HPDE6-E6E7 (cell line): Measurements from ENCODE around the gene GRB2.
A peak's percentile ranks its signal among the peaks of the same experiment; 100 is the strongest.
"Not testable (repeated sequence)": the region's sequence is repeated elsewhere in the genome, so short reads cannot be mapped to it uniquely, and the experiment has no call there.

Experiments used
- DNase-seq: peaks from one replicate; pipeline ENCODE4 v3.0.0; 2011; ENCODE audit warnings: missing footprints; ENCODE audit errors: extremely low spot score

Gene GRB2

GRCh38 chr17:75387771-75388170 lies 17.7 kb downstream of the GRB2 start:
- DNase-seq, result no peak

GRCh38 chr17:75386430-75386829 lies 19.0 kb downstream of the GRB2 start:
- no peak for DNase-seq

GRCh38 chr17:75384751-75385150 lies 20.7 kb downstream of the GRB2 start:
- no peak for DNase-seq

GRCh38 chr17:75383842-75384195 lies 21.7 kb downstream of the GRB2 start:
- DNase-seq, result no peak

- DNase-seq, result no peak
Observed at GRCh38 chr17:75380750-75381149, 24.7 kb downstream of the GRB2 start.

GRCh38 chr17:75380315-75380714 lies 25.2 kb downstream of the GRB2 start:
- DNase-seq, result no peak

GRCh38 chr17:75379426-75379825 lies 26.1 kb downstream of the GRB2 start:
- DNase-seq, result not testable (repeated sequence)

- no peak for DNase-seq
Observed at GRCh38 chr17:75373280-75373679, 32.2 kb downstream of the GRB2 start.

- DNase-seq, result no peak
Observed at GRCh38 chr17:75371981-75372380, 33.5 kb downstream of the GRB2 start.

GRCh38 chr17:75371339-75371738 lies 34.1 kb downstream of the GRB2 start:
- no peak for DNase-seq

- DNase-seq, result no peak
Observed at GRCh38 chr17:75370286-75370915, 35.1 kb downstream of the GRB2 start.

- not testable (repeated sequence) for DNase-seq
Observed at GRCh38 chr17:75367838-75368789, 37.4 kb downstream of the GRB2 start.

- peak; percentile 31 for DNase-seq
Observed at GRCh38 chr17:75367312-75367711, 38.2 kb downstream of the GRB2 start.

GRCh38 chr17:75366432-75366831 lies 39.0 kb downstream of the GRB2 start:
- DNase-seq, result no peak

GRCh38 chr17:75365931-75366275 lies 39.6 kb downstream of the GRB2 start:
- DNase-seq, result no peak

GRCh38 chr17:75365009-75365930 lies 40.2 kb downstream of the GRB2 start:
- no peak for DNase-seq

- peak; percentile 29 for DNase-seq
Observed at GRCh38 chr17:75364078-75364477, 41.4 kb downstream of the GRB2 start.

- no peak for DNase-seq
Observed at GRCh38 chr17:75361996-75362395, 43.5 kb downstream of the GRB2 start.

- no peak for DNase-seq
Observed at GRCh38 chr17:75361344-75361743, 44.1 kb downstream of the GRB2 start.

- no peak for DNase-seq
Observed at GRCh38 chr17:75356260-75356937, 49.1 kb downstream of the GRB2 start.

- DNase-seq, result no peak
Observed at GRCh38 chr17:75353176-75353575, 52.3 kb downstream of the GRB2 start.
